HG03108 (cell line): Measurements from ENCODE around the gene CDT1.

ENCODE experiments used
- ATAC-seq: cut with Tn5 transposase; IDR thresholded peaks from one replicate; pipeline ENCODE4 v1.9.1; 2021; ENCODE audit warnings: moderate library complexity; ENCODE audit not compliant: unreplicated experiment

The CDT1 gene

DNA sequence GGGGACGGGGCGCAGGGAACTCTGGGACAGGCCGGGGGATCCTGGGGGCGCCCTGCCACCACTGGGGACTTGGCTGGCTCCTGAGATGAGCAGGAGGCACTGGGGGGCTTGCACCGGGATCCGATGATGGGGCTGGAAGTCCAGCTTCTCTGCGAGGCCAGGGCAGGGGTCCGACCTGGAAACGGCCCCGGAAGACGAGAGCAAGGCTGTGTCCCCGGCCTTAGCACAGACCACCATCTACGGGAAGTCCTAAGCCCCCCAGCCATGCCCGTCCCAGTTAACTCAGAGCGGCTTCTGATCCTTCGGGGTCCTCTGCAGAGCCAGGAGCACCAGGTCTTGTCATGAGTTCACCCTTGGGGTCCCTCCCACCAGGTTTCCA is 573 bp downstream of the CDT1 start:
- ATAC-seq = no peak

DNA sequence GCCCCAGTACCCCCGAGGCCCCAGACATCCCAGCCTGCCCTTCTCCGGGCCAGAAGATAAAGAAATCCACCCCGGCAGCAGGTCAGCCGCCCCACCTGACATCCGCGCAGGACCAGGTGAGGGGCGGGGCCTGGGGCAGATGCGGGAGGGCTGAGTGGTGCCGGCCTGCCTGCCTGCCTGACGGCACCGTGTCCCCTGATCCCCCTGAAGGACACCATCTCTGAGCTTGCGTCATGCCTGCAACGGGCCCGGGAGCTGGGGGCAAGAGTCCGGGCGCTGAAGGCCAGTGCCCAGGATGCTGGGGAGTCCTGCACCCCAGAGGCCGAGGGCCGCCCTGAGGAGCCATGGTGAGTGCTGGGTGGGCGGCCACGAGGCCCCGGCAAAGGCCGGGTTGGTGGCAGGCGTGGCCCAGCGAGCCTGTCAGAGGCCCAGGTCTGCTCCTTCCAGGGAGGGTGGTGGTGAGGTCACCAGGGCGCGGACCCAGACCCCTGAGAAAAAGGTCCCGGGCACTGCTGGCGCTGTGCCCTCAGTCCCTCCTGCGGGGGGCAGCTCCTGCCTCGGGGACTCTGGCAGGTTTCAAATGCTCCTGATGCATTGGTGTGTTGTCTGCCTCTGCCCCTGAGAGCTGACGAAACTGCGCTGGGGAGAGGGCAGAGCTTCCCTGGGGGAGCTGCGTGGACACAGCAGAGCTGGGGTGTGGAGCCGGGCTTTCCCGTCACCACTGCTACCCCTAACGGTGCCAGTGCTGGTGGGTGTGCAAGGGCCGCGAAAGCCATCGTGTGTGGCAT is 1.2 kb downstream of the CDT1 start:
- no peak for ATAC-seq

DNA sequence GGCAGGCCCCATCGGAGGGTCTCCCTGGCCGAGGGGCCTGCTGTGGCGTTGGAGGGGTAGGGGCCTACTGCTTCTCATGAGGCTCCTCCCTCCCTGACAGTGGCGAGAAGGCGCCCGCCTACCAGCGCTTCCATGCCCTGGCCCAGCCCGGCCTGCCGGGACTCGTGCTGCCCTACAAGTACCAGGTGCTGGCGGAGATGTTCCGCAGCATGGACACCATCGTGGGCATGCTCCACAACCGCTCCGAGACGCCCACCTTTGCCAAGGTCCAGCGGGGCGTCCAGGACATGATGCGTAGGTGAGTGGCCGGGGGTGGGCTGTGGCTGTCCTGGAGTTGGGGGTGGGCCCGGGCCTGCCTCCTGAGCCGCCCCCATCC is 1.7 kb downstream of the CDT1 start:
- ATAC-seq = no peak

DNA sequence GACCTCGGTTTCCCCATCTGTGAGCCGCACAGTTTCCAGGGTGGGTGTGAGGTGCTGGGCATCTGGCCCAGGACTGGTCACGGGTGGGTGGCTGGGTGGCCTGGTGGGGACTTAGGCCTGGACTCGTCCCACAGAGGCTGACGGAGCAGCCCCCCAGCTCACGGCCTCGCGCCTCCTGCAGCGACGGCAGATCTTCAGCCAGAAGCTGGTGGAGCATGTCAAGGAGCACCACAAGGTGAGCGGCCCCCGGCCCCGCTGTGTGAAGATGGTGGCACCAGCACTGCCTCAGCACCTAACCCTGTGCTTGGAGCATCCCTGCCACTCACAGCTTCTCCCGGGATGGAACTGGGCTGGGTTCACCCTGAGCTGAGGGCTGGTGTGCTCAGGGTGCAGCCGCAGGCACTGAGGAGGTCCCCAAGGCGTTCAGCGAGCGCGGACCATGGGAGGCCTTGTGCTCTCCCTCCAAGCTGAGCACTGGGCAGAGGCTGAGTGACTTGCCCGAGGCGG is 2.4 kb downstream of the CDT1 start:
- ATAC-seq = no peak

DNA sequence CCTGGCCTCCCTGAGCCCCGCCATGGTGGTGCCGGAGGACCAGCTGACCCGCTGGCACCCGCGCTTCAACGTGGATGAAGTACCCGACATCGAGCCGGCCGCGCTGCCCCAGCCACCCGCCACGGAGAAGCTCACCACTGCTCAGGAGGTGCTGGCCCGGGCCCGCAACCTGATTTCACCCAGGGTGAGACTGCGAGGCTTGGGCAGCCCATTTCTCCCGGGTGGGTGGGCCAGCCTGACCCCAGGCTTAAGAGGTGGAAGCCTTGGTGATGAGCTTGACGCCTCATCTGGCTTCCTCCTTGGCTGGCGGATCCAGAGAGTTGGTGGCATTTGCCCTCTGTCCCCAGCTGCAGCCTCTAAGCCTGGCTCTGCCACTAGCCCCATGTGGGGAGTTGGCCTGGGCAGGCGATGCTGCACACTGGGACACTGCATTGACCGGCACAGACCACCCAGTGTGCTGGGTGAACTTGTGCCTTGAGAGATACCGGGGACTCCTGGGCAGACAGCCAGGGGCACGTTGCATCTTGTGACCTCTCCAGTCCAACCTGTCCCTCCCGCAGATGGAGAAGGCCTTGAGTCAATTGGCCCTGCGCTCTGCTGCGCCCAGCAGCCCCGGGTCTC is 3.0 kb downstream of the CDT1 start:
- ATAC-seq = no peak

DNA sequence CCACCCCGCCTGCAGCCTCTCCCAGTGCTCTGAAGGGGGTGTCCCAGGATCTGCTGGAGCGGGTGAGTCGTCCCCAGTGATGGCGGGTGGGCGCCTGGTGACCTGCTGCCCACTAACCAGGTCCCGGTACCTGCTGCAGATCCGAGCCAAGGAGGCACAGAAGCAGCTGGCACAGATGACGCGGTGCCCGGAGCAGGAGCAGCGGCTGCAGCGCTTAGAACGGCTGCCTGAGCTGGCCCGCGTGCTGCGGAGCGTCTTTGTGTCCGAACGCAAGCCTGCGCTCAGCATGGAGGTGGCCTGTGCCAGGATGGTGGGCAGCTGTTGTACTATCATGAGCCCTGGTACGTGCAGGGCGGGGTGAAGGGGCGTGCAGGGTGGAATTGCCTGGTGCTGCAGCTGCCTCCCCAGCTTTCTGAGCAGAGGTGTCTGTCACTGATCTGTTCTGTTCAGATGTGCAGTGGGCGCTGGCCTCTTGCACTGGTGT is 3.6 kb downstream of the CDT1 start:
- ATAC-seq = no peak

DNA sequence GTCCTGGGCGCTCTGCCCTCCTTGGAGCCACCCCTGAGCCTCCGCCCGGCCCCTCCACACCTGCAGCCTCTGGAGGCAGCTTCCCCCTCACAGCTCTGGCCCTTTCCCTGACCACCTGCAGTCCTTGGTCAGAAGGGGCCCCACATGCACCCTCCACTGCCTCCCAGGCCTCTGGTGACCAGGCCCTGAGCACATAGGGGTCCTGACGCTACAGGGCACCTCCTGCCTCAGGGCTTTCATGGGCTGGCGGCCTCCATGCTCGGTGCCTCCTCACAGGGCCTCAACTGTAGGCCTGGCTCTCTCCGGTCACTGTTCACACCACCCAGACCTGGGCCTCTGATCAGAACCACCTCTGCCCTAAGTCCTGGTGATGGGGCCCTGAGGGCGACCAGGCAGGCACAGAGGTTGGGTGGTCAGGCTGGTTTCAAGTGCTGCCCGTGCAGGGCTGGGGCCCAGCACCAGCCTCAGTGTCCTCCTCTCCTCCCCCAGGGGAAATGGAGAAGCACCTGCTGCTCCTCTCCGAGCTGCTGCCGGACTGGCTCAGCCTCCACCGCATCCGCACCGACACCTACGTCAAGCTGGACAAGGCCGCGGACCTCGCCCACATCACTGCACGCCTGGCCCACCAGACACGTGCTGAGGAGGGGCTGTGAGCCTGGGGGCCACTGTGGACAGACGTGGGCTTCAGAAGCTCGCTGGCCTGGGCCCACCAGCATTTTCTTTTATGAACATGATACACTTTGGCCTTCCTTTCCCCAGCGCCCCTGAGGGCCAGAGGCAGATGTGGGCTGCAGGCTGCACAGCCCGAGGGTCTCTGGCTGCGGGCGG is 4.3 kb downstream of the CDT1 start:
- no peak for ATAC-seq

DNA sequence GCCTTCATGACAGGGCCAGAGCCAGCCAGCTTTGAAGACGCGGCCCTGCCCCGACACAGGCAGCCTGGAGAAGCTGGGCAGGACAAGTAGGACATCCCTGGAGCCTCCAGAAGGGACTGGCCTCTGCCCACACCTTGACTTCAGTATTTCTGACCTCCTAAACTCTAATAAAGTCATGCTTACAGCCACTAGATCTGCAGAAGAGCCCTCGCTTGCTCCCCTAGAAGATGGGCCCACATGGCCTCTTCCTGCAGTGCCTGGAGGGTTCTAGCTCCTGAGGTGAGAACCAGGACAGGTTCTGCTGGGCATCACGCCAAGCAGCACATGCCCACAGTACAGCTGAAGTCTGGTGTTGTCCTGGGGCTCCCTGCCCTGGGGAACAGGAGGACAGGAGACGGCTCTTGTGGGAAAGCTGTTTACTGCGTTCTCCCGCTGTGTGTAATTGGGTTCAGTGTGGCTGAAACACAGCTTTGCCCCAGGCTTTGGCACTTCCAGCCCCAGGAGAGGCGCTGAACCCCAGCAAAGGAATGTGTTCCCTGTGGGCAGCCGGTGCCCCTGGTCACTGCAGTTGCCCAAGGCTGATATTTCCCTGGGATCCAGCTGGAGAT is 5.6 kb downstream of the CDT1 start:
- no peak for ATAC-seq

DNA sequence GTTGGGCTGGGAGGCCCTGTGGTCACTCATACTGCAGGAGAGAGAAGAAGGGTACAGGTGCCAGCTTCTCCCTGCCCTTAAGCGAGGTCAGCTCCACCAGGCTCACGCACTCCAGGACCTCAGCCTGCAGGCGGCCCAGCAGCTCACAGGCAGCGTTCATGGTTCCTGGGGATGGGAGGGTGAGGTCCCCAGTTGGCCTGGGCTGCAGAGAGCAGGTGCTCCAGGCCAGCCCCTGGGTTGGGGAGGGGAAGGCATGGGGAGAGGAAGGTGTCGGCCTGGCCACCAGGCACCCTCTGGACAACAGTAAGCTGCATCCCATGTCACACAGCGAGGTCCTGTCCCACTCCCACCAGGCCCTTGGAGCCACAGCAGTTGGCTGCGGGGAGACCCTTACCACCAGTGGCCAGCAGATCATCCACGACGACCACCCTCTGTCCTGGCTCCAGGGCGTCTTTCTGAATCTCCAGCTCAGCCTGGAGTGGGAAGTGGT is 6.1 kb downstream of the CDT1 start:
- no peak for ATAC-seq

DNA sequence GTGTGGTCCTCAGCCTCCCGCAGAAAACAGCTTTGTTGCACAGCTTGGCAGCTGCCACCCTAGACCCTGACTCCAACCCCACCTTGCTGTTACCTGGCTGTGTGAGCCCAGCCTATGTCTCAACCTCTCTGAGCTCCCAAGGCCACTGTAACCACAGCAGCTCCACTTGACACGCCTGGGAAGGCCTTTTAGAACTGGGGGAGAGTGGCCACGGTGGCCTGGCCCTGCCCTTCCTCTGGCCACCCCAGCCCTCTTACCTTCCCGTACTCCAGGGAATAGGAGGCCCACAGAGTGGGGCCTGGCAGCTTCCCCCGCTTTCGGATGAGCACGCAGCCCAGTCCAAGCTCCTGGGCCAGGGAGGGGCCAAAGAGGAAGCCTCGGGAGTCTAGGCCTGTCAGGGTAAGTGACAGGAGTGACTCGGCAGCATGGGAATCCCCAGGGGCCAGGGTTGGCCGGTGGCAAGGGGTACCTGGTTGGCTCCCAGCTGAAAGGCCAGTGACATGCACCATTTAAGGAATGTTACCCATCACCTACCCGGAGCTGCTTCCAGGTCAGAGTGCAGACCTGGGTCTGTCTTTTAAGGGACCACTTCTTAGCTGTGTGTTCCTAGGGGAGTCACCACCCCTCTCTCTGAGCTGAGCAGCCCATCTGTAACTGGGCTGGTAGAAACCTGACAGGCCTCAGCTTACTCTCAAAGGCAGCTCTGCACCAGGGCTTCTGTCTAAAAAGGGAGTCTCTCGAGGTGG is 6.8 kb downstream of the CDT1 start:
- no peak for ATAC-seq

DNA sequence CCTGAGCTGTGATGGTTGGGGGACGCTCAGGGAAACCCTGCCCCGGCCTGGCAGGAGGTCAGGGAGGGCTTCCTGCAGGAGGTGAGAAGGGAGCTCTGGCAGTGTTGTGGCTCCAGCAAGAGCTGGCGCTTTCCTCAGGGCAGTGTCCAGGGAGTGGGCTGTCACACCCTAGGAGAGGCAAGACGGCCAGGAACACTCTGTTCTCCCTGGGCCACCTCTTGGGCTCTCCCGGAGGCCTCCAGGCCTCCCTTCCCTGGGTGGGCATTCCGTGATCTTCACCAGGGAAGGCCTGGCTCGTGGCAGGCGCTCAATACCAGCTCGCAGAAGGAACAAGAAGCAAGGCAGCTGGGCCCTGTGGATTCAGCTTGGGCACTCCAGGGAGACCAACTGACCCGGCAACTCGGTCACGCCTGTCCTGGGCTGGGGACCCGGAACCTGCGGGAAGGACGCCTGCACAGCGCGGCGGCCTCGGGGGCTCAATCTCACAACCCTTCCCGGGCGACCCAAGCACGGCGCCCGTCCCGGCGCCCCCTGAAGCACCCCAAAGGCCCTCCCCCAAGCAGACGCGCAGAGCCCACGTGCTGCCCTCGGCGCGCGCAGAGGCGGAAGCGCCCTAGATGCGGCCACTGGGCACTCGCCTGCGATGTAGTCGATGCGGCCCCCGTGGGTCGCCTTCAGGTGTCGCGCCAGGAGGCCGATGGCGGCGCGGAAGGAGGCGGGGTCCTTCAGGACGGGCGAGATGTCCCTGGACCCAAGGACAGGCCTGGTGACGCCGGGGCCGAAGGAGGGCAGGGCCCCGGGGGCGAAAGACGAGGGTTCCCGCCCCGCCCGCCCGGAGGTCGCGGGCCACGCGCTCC is 7.6 kb downstream of the CDT1 start:
- peak; percentile 50 for ATAC-seq

DNA sequence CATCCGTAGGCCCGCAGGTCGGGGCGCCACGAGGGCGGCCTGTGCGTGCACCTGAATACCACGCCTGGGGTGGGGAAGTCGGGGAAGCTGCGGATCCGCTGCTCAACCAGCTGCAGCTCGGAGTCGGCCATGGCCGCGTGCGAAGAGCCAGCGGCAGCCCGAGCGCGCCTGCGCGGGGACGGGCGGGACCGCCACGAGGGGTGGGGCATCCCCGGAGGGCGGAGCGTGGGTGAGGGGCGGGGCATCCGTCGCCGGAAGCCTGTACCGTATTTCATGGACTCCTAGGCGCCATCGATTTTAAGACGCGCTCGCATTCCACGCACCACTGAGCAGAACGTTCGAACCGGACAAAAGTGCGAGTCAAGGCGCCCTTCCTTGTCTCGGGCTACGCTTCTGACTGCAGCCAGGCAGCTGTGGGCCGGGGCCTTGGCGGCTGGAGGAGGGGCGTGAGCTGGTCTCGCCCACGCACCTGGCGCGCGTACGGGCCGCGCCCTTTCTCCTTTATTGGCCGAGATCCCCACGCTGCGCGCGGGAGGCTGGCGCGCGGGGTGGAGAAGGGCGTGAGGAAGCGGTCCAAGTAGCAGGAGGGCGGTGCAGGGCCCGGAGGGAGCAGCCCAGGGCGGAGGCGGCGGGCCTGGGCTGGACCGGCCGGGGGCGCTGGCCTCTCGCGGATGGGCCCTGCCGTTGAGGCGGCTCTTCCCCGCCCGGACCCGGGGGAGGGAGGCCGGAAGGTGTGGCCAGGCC is 8.4 kb downstream of the CDT1 start, which contains the start of gene APRT:
Gene APRT, minus strand, starts transcription at position 160 of the 744 bp plus-strand sequence. Its CDS starts 29 bp downstream, at position 131.
- ATAC-seq = peak; percentile 65

DNA sequence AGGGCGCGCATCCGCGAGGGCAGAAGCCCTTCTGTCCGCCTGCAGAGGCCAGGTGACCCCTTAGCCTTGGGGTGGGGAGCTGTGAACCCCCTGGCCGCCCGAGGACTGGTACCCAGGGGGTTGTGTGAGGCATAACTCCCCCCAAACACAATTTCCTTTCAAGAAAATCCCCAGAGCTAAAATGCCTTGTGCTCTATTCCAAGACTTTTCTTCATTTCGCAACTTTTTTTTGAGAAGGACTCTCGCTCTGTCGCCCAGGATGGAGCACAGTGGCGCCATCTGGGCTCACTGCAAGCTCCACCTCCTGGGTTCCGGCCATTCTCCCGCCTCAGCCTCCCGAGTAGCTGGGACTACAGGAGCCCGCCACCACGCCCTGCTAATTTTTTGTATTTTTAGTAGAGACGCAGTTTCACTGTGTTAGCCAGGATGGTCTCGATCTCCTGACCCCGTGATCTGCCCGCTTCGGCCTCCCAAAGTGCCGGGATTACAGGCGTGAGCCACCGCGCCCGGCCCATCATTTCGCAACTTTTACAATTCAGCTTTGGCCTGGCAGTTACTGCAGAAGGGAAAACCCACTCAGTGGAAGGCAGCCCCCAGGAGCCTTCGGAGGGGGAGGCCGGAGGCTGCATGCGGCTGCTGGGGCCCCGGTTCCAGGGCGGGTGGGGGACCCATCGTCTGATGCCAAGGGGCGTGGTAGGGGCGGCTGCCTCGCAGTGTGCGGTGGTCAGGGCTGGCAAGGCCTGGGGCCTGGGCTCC is 9.1 kb downstream of the CDT1 start:
- no peak for ATAC-seq

DNA sequence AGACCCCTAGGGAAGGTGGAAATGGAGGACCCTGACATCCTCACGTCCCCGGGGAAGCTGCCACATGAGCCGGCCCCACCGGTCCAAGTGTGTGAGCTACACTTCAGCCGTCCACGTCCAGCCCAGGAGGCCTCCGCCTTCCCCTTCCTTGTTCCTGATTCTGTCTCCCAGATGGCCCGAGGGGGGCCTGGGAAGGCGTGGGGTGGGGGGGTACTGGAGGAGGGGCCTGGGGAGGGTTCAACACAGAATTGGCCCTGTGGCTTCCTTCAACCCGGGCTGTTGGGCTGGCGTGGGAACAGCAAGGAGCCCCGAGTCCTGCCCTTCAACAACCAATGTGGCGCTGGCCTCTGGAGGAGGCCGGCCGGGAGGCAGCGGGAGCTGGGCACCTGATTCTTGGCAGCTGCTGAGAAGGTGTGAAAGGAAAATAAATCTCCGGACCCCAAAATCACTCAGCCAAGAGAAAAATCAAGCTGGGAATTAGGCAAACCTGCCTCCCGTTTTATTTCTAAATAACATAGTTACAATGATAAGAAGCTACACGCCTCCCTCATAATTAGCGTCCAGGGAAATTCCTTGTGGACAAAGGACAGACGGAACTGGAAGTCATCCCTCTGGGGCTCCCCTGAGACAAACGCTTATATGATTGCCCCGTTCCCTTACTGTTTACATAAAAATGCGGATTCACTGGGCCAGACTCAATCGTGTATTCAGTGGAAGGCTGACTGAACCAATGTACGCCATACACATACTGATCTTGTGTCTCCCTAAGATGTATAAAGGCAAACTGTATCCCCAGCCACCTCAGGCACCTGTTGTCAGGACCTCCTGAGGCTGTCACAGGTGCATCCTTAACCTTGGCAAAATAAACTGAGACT is 9.9 kb downstream of the CDT1 start:
- no peak for ATAC-seq

DNA sequence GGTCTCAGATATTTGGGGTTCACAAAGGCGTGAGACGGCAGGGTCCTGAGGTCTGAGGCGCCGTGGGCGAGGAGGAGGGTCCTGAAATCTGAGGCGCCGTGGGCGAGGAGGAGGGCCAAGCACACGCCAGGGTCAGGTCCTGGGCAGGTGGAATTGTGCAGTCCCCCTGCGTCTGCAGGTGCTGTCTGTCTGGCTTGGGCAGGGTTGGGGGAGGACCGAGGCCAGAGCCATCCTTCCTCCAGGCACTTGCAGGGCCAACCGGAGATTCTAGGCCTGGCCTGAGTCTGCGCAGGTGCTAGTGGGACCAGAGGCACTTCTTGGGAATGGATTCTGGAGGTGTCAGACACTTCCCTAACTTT is 10.5 kb downstream of the CDT1 start:
- no peak for ATAC-seq

DNA sequence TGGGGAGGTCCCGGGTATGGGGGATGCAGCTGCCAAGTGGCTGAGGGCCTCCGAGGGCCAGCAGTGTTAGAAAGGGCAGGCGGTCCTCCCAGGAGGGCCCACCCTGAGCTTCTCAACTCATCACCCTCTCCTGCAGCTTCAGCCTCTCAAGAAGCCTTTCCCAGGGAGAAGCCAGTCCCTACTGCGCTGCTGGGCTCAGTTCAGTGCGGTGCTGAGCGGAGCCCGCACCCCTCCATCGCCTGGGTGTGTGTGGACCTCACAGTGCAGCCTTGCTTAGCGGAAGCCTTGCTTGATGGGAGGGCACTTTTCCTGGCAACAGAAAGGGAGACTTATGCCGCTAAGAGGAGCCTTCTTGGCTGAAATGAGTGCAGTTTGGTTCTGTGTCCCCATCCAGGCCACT is 11.6 kb downstream of the CDT1 start:
- ATAC-seq = no peak
